ENCODE data around the gene HNRNPC.
"Not testable (repeated sequence)": the region's sequence is repeated elsewhere in the genome, so short reads cannot be mapped to it uniquely, and the experiment has no call there.

Gene HNRNPC

DNA sequence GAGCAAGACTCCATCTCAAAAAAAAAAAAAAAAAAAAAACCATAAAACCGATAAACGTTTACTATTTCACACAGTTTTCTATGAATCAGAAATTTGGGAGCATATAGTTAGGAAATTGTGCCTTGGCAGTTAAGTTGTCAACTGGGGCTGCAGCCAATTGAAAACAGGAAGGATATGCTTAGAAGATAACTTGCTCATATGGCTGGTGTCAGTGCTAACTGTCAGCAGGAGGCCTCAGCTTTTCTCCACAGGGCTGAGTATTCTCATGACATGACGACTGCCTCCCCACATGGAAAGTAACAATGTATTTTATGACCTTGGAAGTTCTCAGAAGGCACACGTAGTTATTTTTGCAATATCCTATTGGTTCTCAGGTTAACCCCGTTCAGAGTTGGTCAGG, 83.8 kb downstream of the HNRNPC start:
- H2AFZ ChIP-seq (ENCODE audit: low read length, unreplicated experiment) = no peak overlapping the region

DNA sequence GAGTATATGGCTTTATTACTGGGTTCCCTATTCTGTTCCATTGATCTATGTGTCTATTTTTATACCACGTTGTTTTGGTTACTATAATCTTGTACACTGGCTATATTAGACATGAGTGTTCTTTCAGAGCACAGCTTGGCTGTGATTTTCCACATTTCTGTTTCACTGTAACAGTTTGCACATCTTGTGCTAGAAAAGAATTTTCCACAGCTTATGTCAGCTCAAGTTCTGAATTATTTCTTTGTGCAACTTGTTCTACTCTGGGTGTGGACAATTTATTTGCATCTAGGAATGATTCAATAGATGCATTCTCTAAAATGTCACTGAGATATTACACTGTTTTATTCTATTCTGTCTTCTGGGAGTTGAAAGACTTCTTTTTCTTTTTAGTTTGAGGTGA, 85.0 kb downstream of the HNRNPC start:
- Histone ChIP-seq H3K79me2 (ENCODE audit: control insufficient read depth, insufficient read depth, low read length, unreplicated experiment) (no peaks in the 10 kb centered on the region), H3K4me1 (ENCODE audit: control insufficient read depth, insufficient read depth, low read length, unreplicated experiment) (no peaks in the 10 kb centered on the region), H3K27ac (ENCODE audit: low read depth, low read length) (no peak overlapping the region), H2AFZ (ENCODE audit: low read length, unreplicated experiment) (no peak overlapping the region), H3K36me3 (ENCODE audit: insufficient read depth, low read length) (no peaks in the 10 kb centered on the region), H3K4me3 (ENCODE audit: low read depth, low read length) (no peak overlapping the region), H3K27me3 (ENCODE audit: insufficient read depth, low read length) (peaks cover 52% of the 10 kb centered on the region)

More for the DNA sequence above, 83.8 kb downstream of the HNRNPC start:
- H3K4me3 ChIP-seq (ENCODE audit: low read depth, low read length) = no peak overlapping the region
- no peak overlapping the region for H3K27ac ChIP-seq (ENCODE audit: low read depth, low read length)
- no peaks in the 10 kb centered on the region for H3K79me2 ChIP-seq (ENCODE audit: control insufficient read depth, insufficient read depth, low read length, unreplicated experiment)
- no peaks in the 10 kb centered on the region for H3K36me3 ChIP-seq (ENCODE audit: insufficient read depth, low read length)
- peaks cover 41% of the 10 kb centered on the region for H3K27me3 ChIP-seq (ENCODE audit: insufficient read depth, low read length)
- H3K4me1 ChIP-seq (ENCODE audit: control insufficient read depth, insufficient read depth, low read length, unreplicated experiment) = no peaks in the 10 kb centered on the region

DNA sequence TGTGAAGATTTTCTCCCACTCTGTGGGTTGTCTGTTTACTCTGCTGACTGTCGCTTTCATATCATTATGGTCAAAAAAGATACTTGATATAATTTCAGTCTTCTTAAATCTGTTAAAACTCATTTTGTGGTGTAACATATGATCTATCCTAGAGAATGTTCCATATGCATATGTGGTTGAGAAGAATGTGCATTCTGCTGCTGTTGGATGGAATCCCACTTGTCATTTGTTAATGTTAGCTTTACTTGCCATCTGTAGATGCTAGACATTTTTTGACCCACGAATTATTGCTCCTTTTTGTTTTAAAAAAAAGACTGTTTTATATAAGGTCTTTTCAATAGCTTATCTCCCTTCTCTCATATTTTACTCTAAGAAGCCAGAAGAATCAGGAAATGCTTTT, 87.1 kb downstream of the HNRNPC start:
- Histone ChIP-seq H3K36me3 (ENCODE audit: insufficient read depth, low read length) (no peaks in the 10 kb centered on the region), H3K79me2 (ENCODE audit: control insufficient read depth, insufficient read depth, low read length, unreplicated experiment) (no peaks in the 10 kb centered on the region), H3K4me1 (ENCODE audit: control insufficient read depth, insufficient read depth, low read length, unreplicated experiment) (no peaks in the 10 kb centered on the region), H3K27ac (ENCODE audit: low read depth, low read length) (no peak overlapping the region), H2AFZ (ENCODE audit: low read length, unreplicated experiment) (no peak overlapping the region), H3K4me3 (ENCODE audit: low read depth, low read length) (no peak overlapping the region), H3K27me3 (ENCODE audit: insufficient read depth, low read length) (peaks cover 61% of the 10 kb centered on the region)

DNA sequence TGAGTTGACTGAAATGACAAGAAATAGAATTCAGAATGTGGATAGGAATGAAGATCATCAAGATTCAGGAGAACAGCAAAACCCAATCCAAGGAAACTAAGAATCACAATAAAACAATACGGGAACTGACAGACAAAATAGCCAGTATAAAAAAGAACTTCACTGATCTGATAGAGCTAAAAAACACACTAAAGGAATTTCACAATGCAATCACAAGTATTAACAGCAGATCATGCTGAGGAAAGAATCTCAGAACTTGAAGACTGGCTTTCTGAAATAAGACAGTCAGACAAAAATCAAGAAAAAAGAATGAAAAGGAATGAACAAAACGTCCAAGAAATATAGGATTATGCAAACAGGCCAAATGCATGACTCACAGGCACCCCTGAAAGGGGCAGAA, 98.1 kb downstream of the HNRNPC start:
- no peaks in the 10 kb centered on the region for H3K79me2 ChIP-seq (ENCODE audit: control insufficient read depth, insufficient read depth, low read length, unreplicated experiment)
- no peaks in the 10 kb centered on the region for H3K36me3 ChIP-seq (ENCODE audit: insufficient read depth, low read length)
- no peaks in the 10 kb centered on the region for H3K4me1 ChIP-seq (ENCODE audit: control insufficient read depth, insufficient read depth, low read length, unreplicated experiment)
- peaks cover 81% of the 10 kb centered on the region for H3K27me3 ChIP-seq (ENCODE audit: insufficient read depth, low read length)
- no peak overlapping the region for H2AFZ ChIP-seq (ENCODE audit: low read length, unreplicated experiment)
- H3K4me3 ChIP-seq (ENCODE audit: low read depth, low read length) = no peak overlapping the region
- H3K27ac ChIP-seq (ENCODE audit: low read depth, low read length) = no peak overlapping the region

DNA sequence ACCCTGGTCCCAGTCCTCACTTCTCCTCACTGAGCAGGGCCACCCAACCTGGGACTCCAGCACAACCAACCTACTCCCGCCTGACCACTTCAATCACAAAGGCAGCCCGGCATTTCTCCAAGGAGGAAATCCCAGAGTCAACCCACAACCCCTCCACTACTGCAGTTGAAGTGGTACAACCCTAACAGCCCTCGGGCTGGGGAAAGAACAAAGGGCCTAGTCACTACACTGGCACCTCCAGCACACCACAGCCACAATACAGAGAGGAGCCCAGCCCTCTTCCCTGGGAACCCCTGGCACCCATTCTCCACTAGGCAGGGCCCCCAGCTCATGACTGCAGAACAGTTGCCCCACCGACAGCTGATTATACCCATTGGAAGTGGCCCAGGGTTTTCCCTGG, 99.7 kb downstream of the HNRNPC start:
- Histone ChIP-seq H3K4me3 (ENCODE audit: low read depth, low read length) (no peak overlapping the region), H3K4me1 (ENCODE audit: control insufficient read depth, insufficient read depth, low read length, unreplicated experiment) (no peaks in the 10 kb centered on the region)

GRCh38 chr14:21168055-21168454, 101.2 kb downstream of the HNRNPC start:
- H3K36me3 ChIP-seq (ENCODE audit: insufficient read depth, low read length) = no peaks in the 10 kb centered on the region
- no peak overlapping the region for H3K27ac ChIP-seq (ENCODE audit: low read depth, low read length)
- H3K4me3 ChIP-seq (ENCODE audit: low read depth, low read length) = no peak overlapping the region
- H3K4me1 ChIP-seq (ENCODE audit: control insufficient read depth, insufficient read depth, low read length, unreplicated experiment) = no peaks in the 10 kb centered on the region
- no peak overlapping the region for H2AFZ ChIP-seq (ENCODE audit: low read length, unreplicated experiment)
- no peaks in the 10 kb centered on the region for H3K79me2 ChIP-seq (ENCODE audit: control insufficient read depth, insufficient read depth, low read length, unreplicated experiment)
- H3K27me3 ChIP-seq (ENCODE audit: insufficient read depth, low read length) = peaks cover 84% of the 10 kb centered on the region

More for the DNA sequence above, 99.7 kb downstream of the HNRNPC start:
- Histone ChIP-seq H2AFZ (ENCODE audit: low read length, unreplicated experiment) (no peak overlapping the region), H3K27me3 (ENCODE audit: insufficient read depth, low read length) (peaks cover 86% of the 10 kb centered on the region), H3K27ac (ENCODE audit: low read depth, low read length) (no peak overlapping the region), H3K36me3 (ENCODE audit: insufficient read depth, low read length) (no peaks in the 10 kb centered on the region), H3K79me2 (ENCODE audit: control insufficient read depth, insufficient read depth, low read length, unreplicated experiment) (no peaks in the 10 kb centered on the region)

DNA sequence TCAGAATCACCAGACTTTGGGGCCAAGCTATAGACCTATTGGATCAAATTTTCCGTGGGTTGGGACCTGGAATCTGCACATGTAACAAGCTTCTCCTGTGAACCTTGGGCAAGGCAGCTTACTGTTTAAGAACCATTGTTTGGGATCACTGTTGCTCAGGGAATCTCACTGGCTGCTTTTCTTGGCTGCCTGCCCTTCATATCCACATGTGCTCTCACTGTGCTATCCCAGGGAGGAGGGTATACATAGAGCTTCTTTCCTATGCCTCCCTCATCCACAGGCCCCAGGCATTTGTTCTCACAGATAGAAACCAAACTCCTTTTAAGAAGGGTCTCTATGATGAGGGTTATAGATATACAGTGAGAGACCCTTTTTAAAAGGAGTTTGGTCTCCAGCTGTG, 103.6 kb downstream of the HNRNPC start:
- peaks cover 85% of the 10 kb centered on the region for H3K27me3 ChIP-seq (ENCODE audit: insufficient read depth, low read length)
- not testable (repeated sequence) for H3K4me3 ChIP-seq (ENCODE audit: low read depth, low read length); H3K79me2 ChIP-seq (ENCODE audit: control insufficient read depth, insufficient read depth, low read length, unreplicated experiment); H2AFZ ChIP-seq (ENCODE audit: low read length, unreplicated experiment); H3K4me1 ChIP-seq (ENCODE audit: control insufficient read depth, insufficient read depth, low read length, unreplicated experiment); H3K36me3 ChIP-seq (ENCODE audit: insufficient read depth, low read length); H3K27ac ChIP-seq (ENCODE audit: low read depth, low read length)

DNA sequence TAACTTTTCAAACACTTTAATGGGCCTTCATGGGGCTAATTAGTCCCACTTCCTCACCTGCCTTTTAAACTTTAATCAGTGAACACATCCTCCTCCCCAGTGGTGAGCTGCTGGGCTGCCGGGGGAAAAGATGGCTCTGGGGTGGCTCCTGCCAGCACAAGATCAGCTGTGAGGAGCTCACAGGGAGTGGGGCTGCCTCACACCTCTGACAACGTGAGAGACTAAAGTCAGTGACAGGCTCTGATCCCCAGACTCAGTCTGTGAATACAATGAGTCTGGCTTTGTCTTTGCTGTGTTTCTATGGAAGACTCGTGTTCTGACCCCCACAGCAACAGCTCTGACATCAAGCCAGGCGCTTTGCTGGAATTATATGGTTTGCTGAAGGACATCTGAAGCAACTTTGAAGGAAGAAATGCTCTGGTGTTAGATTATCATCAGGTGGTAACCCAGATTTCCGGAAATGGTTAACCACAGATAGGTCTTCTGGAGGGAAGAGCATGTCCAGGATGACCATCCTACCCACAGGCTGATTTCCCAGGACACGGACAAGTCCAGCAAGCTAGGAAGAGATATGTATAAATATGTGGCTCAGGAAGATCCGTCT, 104.1 kb downstream of the HNRNPC start:
- peaks cover 85% of the 10 kb centered on the region for H3K27me3 ChIP-seq (ENCODE audit: insufficient read depth, low read length)
- not testable (repeated sequence) for H3K36me3 ChIP-seq (ENCODE audit: insufficient read depth, low read length); H3K79me2 ChIP-seq (ENCODE audit: control insufficient read depth, insufficient read depth, low read length, unreplicated experiment)

DNA sequence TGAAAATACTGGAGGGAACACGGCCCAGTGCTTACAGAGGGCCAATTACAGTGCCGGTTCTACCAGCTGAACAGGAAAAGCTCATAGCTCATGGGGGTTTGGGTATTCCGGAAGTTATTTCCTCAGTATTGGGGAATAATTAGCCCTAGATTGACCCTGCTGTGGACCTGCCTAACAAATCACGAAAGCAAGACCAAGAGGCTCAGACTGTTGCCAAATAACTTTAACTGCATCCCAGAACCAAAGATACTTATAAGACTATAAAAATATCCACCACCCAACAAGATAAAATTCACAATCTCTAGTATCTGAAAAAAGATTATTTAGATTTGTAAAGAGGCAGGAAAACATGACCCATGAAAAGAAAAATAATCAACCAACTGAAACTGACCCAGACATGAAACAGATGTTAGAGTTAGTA, 105.4 kb downstream of the HNRNPC start:
- Histone ChIP-seq H3K27me3 (ENCODE audit: insufficient read depth, low read length) (peaks cover 78% of the 10 kb centered on the region), H3K79me2 (ENCODE audit: control insufficient read depth, insufficient read depth, low read length, unreplicated experiment) (no peaks in the 10 kb centered on the region), H3K4me3 (ENCODE audit: low read depth, low read length) (no peak overlapping the region), H3K27ac (ENCODE audit: low read depth, low read length) (no peak overlapping the region), H3K36me3 (ENCODE audit: insufficient read depth, low read length) (no peaks in the 10 kb centered on the region), H3K4me1 (ENCODE audit: control insufficient read depth, insufficient read depth, low read length, unreplicated experiment) (no peaks in the 10 kb centered on the region), H2AFZ (ENCODE audit: low read length, unreplicated experiment) (no peak overlapping the region)

More for the DNA sequence above, 104.1 kb downstream of the HNRNPC start:
- H3K4me3 ChIP-seq (ENCODE audit: low read depth, low read length); H3K4me1 ChIP-seq (ENCODE audit: control insufficient read depth, insufficient read depth, low read length, unreplicated experiment); H3K27ac ChIP-seq (ENCODE audit: low read depth, low read length); H2AFZ ChIP-seq (ENCODE audit: low read length, unreplicated experiment): not testable (repeated sequence)

DNA sequence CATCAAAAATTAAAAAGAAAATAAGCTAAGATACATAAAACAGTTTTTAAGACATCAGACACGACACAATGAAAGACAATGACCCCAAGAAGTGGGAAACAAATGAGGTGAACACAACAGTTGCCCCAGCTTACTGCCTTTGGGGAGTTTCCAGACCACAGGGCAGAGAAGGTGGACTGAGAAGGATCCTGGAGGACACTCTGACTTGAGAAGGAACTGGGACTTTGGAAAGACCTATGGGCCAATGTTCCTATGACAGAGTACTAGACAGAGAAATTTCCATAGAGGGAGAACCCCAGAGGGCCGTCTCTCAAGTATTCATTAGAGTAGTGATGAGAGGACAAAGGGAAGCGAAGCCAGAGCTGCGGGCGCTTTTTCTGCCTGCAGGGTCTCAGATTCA, 107.2 kb downstream of the HNRNPC start:
- no peaks in the 10 kb centered on the region for H3K36me3 ChIP-seq (ENCODE audit: insufficient read depth, low read length)
- H2AFZ ChIP-seq (ENCODE audit: low read length, unreplicated experiment) = no peak overlapping the region
- H3K4me1 ChIP-seq (ENCODE audit: control insufficient read depth, insufficient read depth, low read length, unreplicated experiment) = no peaks in the 10 kb centered on the region
- H3K27ac ChIP-seq (ENCODE audit: low read depth, low read length) = no peak overlapping the region
- H3K27me3 ChIP-seq (ENCODE audit: insufficient read depth, low read length) = peaks cover 71% of the 10 kb centered on the region
- H3K4me3 ChIP-seq (ENCODE audit: low read depth, low read length) = no peak overlapping the region
- H3K79me2 ChIP-seq (ENCODE audit: control insufficient read depth, insufficient read depth, low read length, unreplicated experiment) = no peaks in the 10 kb centered on the region

DNA sequence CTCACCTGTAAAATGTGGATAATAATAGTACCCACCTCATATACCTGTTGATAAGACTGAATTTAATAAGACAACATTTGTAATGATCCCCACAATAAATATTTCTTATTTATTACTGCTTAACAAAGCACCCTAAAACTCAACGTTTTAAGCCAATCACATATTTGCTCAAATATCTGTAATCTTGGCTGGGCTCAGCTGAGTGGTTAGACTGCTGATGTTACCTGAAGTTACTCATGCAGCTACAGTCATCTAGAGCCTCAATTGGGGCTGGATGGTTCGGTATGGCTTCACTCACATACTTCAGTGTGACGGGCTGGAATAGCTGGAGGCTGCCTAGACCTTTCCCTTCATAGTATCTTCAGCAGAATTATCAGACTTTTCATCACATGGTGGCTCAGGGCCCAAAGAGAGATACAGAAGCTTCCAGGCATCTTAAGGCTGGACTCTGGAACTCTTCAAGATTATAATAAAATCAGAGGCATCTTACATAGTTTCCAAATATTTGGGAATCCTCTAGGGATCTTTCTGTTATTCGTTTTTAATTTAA, 109.1 kb downstream of the HNRNPC start:
- H3K36me3 ChIP-seq (ENCODE audit: insufficient read depth, low read length) = no peaks in the 10 kb centered on the region
- no peak overlapping the region for H2AFZ ChIP-seq (ENCODE audit: low read length, unreplicated experiment)
- H3K27me3 ChIP-seq (ENCODE audit: insufficient read depth, low read length) = peaks cover 73% of the 10 kb centered on the region
- H3K4me1 ChIP-seq (ENCODE audit: control insufficient read depth, insufficient read depth, low read length, unreplicated experiment) = no peaks in the 10 kb centered on the region
- no peak overlapping the region for H3K27ac ChIP-seq (ENCODE audit: low read depth, low read length)
- no peak overlapping the region for H3K4me3 ChIP-seq (ENCODE audit: low read depth, low read length)
- H3K79me2 ChIP-seq (ENCODE audit: control insufficient read depth, insufficient read depth, low read length, unreplicated experiment) = no peaks in the 10 kb centered on the region

Measured in ACC112 (cell line).